GM19035 (cell line): ENCODE results near the gene TRIM37.
"Not testable (repeated sequence)": the region's sequence is repeated elsewhere in the genome, so short reads cannot be mapped to it uniquely, and the experiment has no call there.

Experiments used
- ATAC-seq: cut with Tn5 transposase; IDR thresholded peaks from one replicate; pipeline ENCODE4 v1.9.1; 2021; ENCODE audit not compliant: unreplicated experiment

Gene TRIM37

DNA sequence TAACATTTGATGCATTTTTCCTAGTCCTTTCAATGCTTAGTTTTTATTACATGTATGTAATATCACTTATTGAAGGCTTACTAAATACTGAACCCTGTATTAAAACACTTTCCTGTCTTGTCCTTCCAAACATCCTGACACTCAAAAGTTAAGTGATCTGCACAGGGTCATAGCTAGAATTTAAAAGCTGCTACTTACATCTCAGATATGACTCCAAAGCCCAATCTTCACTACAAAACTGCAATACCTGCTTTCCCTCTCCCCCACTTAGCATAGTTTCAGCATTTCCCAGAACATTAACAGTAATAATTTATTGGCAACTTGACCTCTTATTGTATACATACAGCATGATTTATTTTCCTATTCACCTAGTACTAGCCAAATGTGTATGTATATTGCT lies 4.3 kb upstream of the TRIM37 start:
- no peak for ATAC-seq

DNA sequence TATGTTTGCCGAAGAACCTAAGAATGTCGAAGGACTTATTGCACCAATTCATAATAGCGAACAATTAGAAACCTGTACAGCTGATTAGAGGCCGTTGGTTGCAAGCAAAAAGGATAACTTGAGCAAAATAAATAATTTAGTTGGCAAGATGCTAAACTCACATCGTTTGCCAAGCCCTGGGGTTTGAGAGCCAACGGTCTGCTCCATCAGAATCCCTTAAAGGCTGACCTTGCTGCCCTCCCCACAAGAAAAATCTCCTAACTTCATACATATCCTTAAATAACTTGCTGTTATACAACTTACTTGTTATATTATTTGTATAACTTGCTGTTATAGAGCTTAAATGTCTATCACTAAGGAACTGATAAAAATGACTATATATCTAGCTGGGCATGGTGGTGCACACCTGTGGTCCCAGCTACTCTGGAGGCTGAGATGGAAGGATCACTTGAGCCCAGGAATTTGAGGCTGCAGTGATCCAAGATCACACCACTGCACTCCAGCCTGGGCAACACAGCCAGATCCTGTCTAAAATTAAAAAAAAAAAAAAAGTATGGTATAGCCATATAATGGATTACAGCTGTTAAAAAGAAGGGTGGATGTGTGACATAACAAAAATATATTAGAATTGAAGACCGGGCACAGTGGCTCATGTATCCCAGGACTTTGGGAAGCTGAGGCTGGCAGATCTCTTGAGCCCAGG lies 1.9 kb upstream of the TRIM37 start:
- no peak for ATAC-seq

- ATAC-seq, result no peak
Measured at GRCh38 chr17:59107306-59107670, 608 bp upstream of the TRIM37 start.

- ATAC-seq, result peak; percentile 15
Measured at GRCh38 chr17:59105852-59106462, 723 bp downstream of the TRIM37 start.

- ATAC-seq, result no peak
Measured at GRCh38 chr17:59101178-59101577, 5.5 kb downstream of the TRIM37 start.

DNA sequence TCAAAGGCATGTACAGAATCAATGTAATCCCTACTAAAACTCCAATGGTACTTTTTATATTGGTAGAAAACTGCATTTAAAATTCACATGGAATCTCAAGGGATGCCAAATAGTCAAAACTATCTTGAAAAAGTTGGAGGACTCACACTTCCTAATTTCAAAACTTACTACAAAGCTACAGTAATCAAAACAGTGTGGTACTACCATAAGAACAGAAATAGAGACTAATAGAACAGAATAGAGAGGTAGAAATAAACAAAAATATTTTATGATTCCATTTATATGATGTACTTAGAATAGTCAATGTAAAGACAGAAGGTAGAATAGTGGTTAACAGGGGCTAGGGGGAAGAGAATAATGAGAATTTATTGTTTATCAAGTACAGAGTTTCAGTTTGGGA lies 8.8 kb downstream of the TRIM37 start:
- no peak for ATAC-seq

DNA sequence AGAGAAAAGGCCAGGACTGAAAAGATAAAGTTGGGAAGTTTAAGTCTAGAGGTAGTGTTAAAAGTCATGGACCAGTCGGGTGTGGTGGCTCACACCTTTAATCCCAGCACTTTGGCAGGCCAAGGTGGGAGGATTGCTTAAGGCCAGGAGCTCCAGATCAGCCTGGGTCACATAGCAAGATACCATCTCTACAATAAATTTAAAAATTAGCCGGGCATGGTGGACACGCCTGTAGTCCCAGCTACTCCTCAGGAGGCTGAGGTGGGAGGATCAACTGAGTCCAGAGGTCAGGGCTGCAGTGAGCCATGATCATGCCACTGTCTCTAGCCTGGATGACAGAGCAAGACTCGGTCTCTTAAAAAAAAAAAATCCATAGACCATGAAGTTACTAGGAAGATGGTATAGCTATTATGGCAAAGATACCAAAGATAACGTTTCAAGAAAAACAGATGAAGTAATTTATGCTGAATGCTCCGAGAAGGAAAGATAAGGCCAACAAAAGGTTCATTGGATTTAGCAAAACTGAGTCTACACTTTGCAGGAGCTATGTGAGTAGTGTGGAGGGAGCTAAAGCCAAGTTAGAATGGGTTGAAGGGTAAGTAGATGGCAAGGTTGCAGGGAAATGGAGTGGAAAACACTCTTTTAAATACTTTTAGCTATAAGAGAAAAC lies 11.7 kb downstream of the TRIM37 start:
- no peak for ATAC-seq

DNA sequence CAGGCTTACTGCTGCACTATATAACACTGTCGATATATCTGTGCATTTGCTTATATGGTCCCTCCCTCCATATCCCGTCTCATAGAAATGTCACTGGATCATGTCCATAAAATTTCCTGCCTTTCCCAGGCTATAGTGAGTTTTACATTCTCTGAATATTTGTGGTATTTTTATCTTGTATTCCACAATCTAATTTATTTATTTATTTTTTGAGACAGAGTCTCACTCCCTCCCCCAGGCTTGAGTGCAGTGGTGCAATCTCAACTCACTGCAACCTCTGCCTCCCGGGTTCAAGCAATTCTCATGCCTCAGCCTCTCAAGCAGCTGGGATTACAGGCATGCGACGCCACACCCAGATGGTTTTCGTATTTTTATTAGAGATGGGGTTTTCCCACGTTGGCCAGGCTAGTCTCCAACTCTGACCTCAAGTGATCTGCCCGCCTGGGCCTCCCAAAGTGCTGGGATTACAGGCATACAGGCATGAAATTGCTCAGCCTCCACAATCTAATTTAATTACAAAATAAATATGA lies 12.9 kb downstream of the TRIM37 start:
- ATAC-seq, result no peak

DNA sequence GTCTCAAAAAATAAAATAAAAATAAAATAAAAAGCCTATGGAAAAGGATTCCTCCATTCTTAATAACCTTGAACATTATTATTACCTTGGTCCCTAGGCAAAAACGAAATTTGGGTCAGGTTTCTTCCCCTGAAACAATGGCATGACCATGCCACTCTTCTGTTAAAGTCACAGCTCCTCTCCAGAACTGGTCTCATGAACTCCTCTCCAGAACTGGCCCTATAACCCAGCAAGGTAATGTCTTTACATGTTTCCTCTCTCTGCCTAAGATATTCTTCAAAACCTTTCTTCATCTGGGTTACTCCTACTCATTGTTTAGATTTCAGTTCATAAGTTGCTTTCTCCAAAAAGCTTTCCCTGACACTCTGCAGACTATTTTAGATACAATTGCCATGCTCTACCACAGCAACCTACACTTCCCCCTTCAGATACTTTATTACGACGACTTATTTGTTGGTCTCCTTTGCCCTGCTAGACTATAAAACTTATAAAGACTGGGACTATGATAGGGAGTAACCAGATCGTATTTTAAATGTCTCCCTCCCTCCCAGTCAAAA lies 13.5 kb downstream of the TRIM37 start:
- ATAC-seq, result no peak

- not testable (repeated sequence) for ATAC-seq
Measured at GRCh38 chr17:59090593-59090992, 16.1 kb downstream of the TRIM37 start.

GRCh38 chr17:59084154-59084553 lies 22.5 kb downstream of the TRIM37 start:
- no peak for ATAC-seq

DNA sequence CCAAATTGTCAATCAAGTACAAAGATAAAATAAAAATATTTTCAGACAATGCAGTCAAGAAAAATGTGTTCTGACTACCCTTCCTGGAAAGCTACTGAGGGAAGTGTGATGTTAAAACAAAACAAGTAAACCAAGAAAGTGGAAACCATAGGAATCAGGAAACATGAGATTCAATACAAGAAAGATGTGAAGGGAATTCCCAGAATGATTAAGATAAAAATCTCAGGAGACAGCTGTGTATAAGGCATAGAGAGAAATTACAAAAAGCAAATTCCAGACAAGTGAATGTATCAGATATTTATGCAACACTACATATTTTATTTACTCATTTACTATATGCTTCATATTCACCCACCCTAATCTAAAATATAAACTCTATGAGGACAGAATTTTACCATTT lies 32.2 kb downstream of the TRIM37 start:
- ATAC-seq, result no peak

GRCh38 chr17:59073972-59074371 lies 32.7 kb downstream of the TRIM37 start:
- ATAC-seq, result no peak

GRCh38 chr17:59069856-59070255 lies 36.8 kb downstream of the TRIM37 start:
- no peak for ATAC-seq

DNA sequence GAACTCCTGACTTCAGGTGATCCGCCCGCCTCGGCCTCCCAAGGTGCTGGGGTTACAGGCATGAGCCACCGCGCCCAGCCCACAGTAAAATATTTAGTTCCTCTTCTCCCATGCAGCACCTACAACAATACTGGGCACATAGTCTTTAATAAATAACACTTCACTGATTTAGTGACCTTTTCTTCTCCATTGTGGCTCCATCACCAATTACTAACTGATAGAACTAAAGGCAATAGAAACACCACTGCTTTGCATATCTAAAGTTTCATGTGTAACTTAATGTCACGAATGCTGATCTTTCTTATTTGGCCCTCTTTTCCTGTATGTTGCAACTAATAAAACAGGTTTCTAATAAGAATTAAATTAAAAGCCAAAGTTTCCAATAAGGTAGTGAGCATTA lies 38.9 kb downstream of the TRIM37 start:
- ATAC-seq, result no peak

GRCh38 chr17:59067340-59067739 lies 39.3 kb downstream of the TRIM37 start:
- no peak for ATAC-seq

GRCh38 chr17:59062509-59062908 lies 44.2 kb downstream of the TRIM37 start:
- ATAC-seq, result no peak

- no peak for ATAC-seq
Measured at GRCh38 chr17:59056857-59057256, 49.8 kb downstream of the TRIM37 start.

DNA sequence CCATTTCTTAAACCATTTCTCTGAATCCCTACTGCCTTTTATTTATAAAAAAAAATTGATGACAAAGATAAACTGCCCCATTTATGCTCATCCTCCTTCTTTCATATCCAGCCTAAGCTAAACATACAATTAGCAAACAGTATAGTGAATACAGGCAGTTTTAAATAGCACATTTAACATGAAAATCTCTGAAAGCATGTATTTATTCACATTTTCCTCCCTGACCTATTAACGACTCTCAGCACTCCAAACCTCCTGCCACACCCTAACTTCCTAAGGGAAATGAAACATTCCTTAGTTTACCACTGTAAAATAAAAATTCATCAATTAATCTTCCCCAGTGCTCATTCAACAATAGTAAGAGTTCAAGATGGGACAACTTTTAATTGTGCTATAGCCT lies 56.9 kb downstream of the TRIM37 start:
- no peak for ATAC-seq

GRCh38 chr17:59047616-59048015 lies 59.1 kb downstream of the TRIM37 start:
- no peak for ATAC-seq

DNA sequence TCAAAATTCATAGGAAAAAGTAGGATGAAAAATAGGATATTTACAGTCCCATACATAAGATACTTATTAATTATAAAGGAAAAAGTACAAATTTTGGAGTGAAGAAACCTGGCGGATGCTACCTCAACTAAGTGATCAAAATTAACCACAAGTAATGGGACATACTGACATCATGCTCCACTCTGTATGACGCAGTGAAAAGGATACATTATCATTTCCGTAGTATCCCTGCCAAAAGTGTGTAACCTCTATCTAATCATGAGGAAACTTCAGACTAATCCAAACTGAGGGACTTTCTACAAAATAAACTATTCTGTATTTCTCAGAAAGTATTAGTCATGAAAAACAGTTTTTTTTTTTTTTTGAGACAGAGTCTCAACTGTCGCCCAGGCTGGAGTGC lies 60.5 kb downstream of the TRIM37 start:
- no peak for ATAC-seq

- ATAC-seq, result no peak
Measured at GRCh38 chr17:59038734-59039133, 67.9 kb downstream of the TRIM37 start.
